HepG2 (cell line): Measurements from ENCODE around the gene TTPAL. TPM values are rescaled to one million over a fixed set of nuclear protein-coding genes. Genes with fewer than 3 reads are reported as not detected.

Source experiments
- ATAC-seq: fragments of 200-7000 bp; cut with Tn5 transposase; 3 replicates; pipeline ENCODE4 v1.9.1; 2020; ENCODE audit warnings: mild to moderate bottlenecking, moderate library complexity
- BruUV-seq: library from RNA; stranded (reverse); fragments of 400-500 nt; replicated peaks from 2 replicates; lab custom pipeline; 2021; lab: Mats Ljungman, UMichigan
- CTCF ChIA-PET: fragments of 300-600 bp; formaldehyde crosslinking; extraction: SDS; loops from one replicate; lab custom pipeline; 2021; ENCODE audit warnings: low total read pairs, inconsistent platforms, low intra/inter-chr PET ratio; lab: Yijun Ruan, JAX
- POLR2A ChIA-PET: fragments of 350-600 bp; sonication (Branson Sonifier 250); formaldehyde crosslinking; loops from one replicate; lab custom pipeline; 2020; ENCODE audit warnings: antibody characterized with exemption, inconsistent platforms; lab: Yijun Ruan, JAX
- DNase-seq: peaks from one replicate; pipeline ENCODE4 v3.0.0-alpha.2; 2015; ENCODE audit warnings: low spot score
- FAIRE-seq: peaks from 3 replicates; lab custom pipeline; 2011; peaks lifted over from hg19 to GRCh38; lab: Jason Lieb, UNC
- H2AFZ ChIP-seq: one replicate; pipeline ENCODE4 v1.6.1; 2011; ENCODE audit warnings: low read length, inconsistent platforms
- H3K27ac ChIP-seq: fragments of 300-600 bp; 3 replicates; pipeline ENCODE4 v1.8.0; 2011; ENCODE audit warnings: mixed run types, mild to moderate bottlenecking, mixed read lengths, low read length, inconsistent platforms; ENCODE audit not compliant: insufficient read depth; ENCODE audit errors: extremely low read length
- H3K27me3 ChIP-seq, 2 experiments: fragments of 200-600 bp in 1 of 2; 2 replicates in 1 of 2; 3 replicates in 1 of 2; pipeline versions ENCODE4 v1.6.0 to v1.8.0; 2011; ENCODE audit warnings: low read length in 2 of 2, mild to moderate bottlenecking in 2 of 2, moderate library complexity in 2 of 2, inconsistent platforms in 1 of 2; ENCODE audit not compliant: insufficient read depth in 2 of 2, control insufficient read depth in 1 of 2
- H3K36me3 ChIP-seq, 2 experiments: fragments of 200-600 bp in 1 of 2; replicated peaks in 1 of 2; 2 replicates in 1 of 2; 3 replicates in 1 of 2; pipeline versions ENCODE4 v1.5.1 to v1.8.0; 2011; ENCODE audit warnings: low read length in 2 of 2, inconsistent platforms in 1 of 2; ENCODE audit not compliant: insufficient read depth in 2 of 2, control insufficient read depth in 1 of 2
- H3K4me1 ChIP-seq: 2 replicates; pipeline ENCODE4 v1.5.1; 2012; ENCODE audit warnings: low read length, inconsistent platforms; ENCODE audit not compliant: insufficient read depth
- H3K4me2 ChIP-seq: 2 replicates; pipeline ENCODE4 v1.6.0; 2011; ENCODE audit warnings: low read depth, low read length, inconsistent platforms
- H3K4me3 ChIP-seq, 3 experiments: fragments of 200-600 bp in 1 of 3; sonication (generic), shearing (Covaris generic) in 1 of 3; replicated peaks in 1 of 3; 2 replicates each; pipeline ENCODE4 v1.5.1; 2011 to 2016; ENCODE audit warnings: low read length in 3 of 3, inconsistent platforms in 2 of 3, low read depth in 2 of 3, mild to moderate bottlenecking in 2 of 3, control low read depth in 1 of 3, mixed read lengths in 1 of 3; ENCODE audit not compliant: insufficient read depth in 1 of 3
- H3K79me2 ChIP-seq: one replicate; pipeline ENCODE4 v1.6.1; 2011; ENCODE audit warnings: low read length, inconsistent platforms; ENCODE audit not compliant: insufficient read depth
- H3K9ac ChIP-seq: 2 replicates; pipeline ENCODE4 v1.6.0; 2011; ENCODE audit warnings: mild to moderate bottlenecking, low read depth, low read length, inconsistent platforms; ENCODE audit not compliant: insufficient read depth
- H3K9me3 ChIP-seq: 2 replicates; pipeline ENCODE4 v1.5.1; 2012; ENCODE audit warnings: mild to moderate bottlenecking, low read length
- H4K20me1 ChIP-seq: 2 replicates; pipeline ENCODE4 v1.6.0; 2011; ENCODE audit warnings: inconsistent platforms, mild to moderate bottlenecking, low read length, moderate library complexity; ENCODE audit not compliant: insufficient read depth
- ASH2L ChIP-seq: fragments of 300-600, 200-600 bp; sonication (generic); IDR thresholded peaks from 2 replicates; pipeline ENCODE4 v1.7.0; 2017; ENCODE audit warnings: low read depth, mild to moderate bottlenecking, moderate library complexity, mixed read lengths, low read length; ENCODE audit not compliant: insufficient read length
- DR1 ChIP-seq: sonication (generic); formaldehyde crosslinking; IDR thresholded peaks from 2 replicates; pipeline ENCODE4 v1.8.0; 2021; ENCODE audit warnings: mild to moderate bottlenecking, missing genetic modification reagents, inconsistent platforms
- EEA1 ChIP-seq: sonication (generic); formaldehyde crosslinking; IDR thresholded peaks from 2 replicates; pipeline ENCODE4 v1.5.1; 2020; ENCODE audit warnings: mild to moderate bottlenecking, missing genetic modification reagents, borderline replicate concordance
- ETV5 ChIP-seq: IDR thresholded peaks from 2 replicates; pipeline ENCODE4 v1.6.1; 2018; ENCODE audit warnings: missing biosample characterization, missing genetic modification reagents, inconsistent platforms, borderline replicate concordance
- FOSL1 ChIP-seq: sonication (generic); formaldehyde crosslinking; IDR thresholded peaks from 2 replicates; pipeline ENCODE4 v1.9.0; 2021; ENCODE audit warnings: missing genetic modification reagents, borderline replicate concordance
- GPBP1L1 ChIP-seq: sonication (generic); formaldehyde crosslinking; IDR thresholded peaks from 2 replicates; pipeline ENCODE4 v1.5.0; 2020; ENCODE audit warnings: mild to moderate bottlenecking, missing genetic modification reagents
- HMG20B ChIP-seq: conservative IDR thresholded peaks from 2 replicates; pipeline ENCODE4 v1.6.1; 2016; ENCODE audit warnings: missing genetic modification reagents, missing compliant biosample characterization
- KMT2A ChIP-seq: sonication (generic); formaldehyde crosslinking; IDR thresholded peaks from 2 replicates; pipeline ENCODE4 v1.4.0; 2020; ENCODE audit warnings: missing genetic modification reagents
- PHF8 ChIP-seq: sonication (generic); formaldehyde crosslinking; IDR thresholded peaks from 2 replicates; pipeline ENCODE4 v1.5.0; 2020; ENCODE audit warnings: missing genetic modification reagents
- PTBP1 ChIP-seq: fragments of 200-400 bp; formaldehyde crosslinking; IDR thresholded peaks from 2 replicates; pipeline ENCODE4 v1.6.1; 2018; ENCODE audit warnings: low read length, low read depth; ENCODE audit not compliant: poor library complexity, severe bottlenecking
- SIX4 ChIP-seq: sonication (generic); formaldehyde crosslinking; IDR thresholded peaks from 2 replicates; pipeline ENCODE4 v1.4.0; 2020; ENCODE audit warnings: missing genetic modification reagents
- TEAD2 ChIP-seq: sonication (generic); formaldehyde crosslinking; IDR thresholded peaks from 2 replicates; pipeline ENCODE4 v1.9.0; 2021; ENCODE audit warnings: missing genetic modification reagents
- TRIM22 ChIP-seq: fragments of 450-650 bp; IDR thresholded peaks from 2 replicates; pipeline ENCODE4 v1.6.1; 2017
- ZBTB43 ChIP-seq: sonication (generic); formaldehyde crosslinking; conservative IDR thresholded peaks from 2 replicates; pipeline ENCODE4 v1.4.0; 2020; ENCODE audit warnings: missing genetic modification reagents
- ZFP82 ChIP-seq: sonication (generic); formaldehyde crosslinking; IDR thresholded peaks from 2 replicates; pipeline ENCODE4 v1.5.1; 2020; ENCODE audit warnings: mild to moderate bottlenecking, missing genetic modification reagents, borderline replicate concordance
- ZNF124 ChIP-seq: sonication (generic); formaldehyde crosslinking; IDR thresholded peaks from 2 replicates; pipeline ENCODE4 v1.4.0; 2020; ENCODE audit warnings: missing genetic modification reagents
- ZNF274 ChIP-seq: sonication (generic); formaldehyde crosslinking; IDR thresholded peaks from 2 replicates; pipeline ENCODE4 v1.5.1; 2020; ENCODE audit warnings: mild to moderate bottlenecking, missing genetic modification reagents
- ZNF326 ChIP-seq: sonication (generic); formaldehyde crosslinking; IDR thresholded peaks from 2 replicates; pipeline ENCODE4 v1.4.0; 2020; ENCODE audit warnings: missing genetic modification reagents, borderline replicate concordance
- ZNF468 ChIP-seq: sonication (generic); formaldehyde crosslinking; IDR thresholded peaks from 2 replicates; pipeline ENCODE4 v1.8.0; 2022; ENCODE audit warnings: mild to moderate bottlenecking, moderate library complexity, missing genetic modification reagents
- ZNF616 ChIP-seq: sonication (generic); formaldehyde crosslinking; IDR thresholded peaks from 2 replicates; pipeline ENCODE4 v1.5.0; 2020; ENCODE audit warnings: low read depth, mild to moderate bottlenecking, missing genetic modification reagents
- ZNF678 ChIP-seq: sonication (generic); formaldehyde crosslinking; IDR thresholded peaks from 2 replicates; pipeline ENCODE4 v1.4.0; 2020; ENCODE audit warnings: mild to moderate bottlenecking, missing genetic modification reagents
- ZNF768 ChIP-seq: sonication (generic); formaldehyde crosslinking; IDR thresholded peaks from 2 replicates; pipeline ENCODE4 v1.4.0; 2020; ENCODE audit warnings: missing genetic modification reagents
- ZNF816 ChIP-seq: sonication (generic); formaldehyde crosslinking; IDR thresholded peaks from 2 replicates; pipeline ENCODE4 v1.8.0; 2022; ENCODE audit warnings: missing genetic modification reagents, mild to moderate bottlenecking, borderline replicate concordance
- ZNF83 ChIP-seq: sonication (generic); formaldehyde crosslinking; IDR thresholded peaks from 2 replicates; pipeline ENCODE4 v1.4.0; 2020; ENCODE audit warnings: missing genetic modification reagents, mild to moderate bottlenecking, borderline replicate concordance
- WGBS: methylation state at CpG from one replicate; pipeline ENCODE4 v1.1.6; 2017; ENCODE audit warnings: low lambda C conversion rate; 5-methylcytosine and 5-hydroxymethylcytosine counted together
- in situ Hi-C: cut with HindIII; loops from 2 replicates; pipeline ENCODE4 v1.10.0; 2017; ENCODE audit warnings: low pct_unique_long_range_greater_than_20kb; ENCODE audit not compliant: extremely low pct_ligation_motif_present
- intact Hi-C: fragments of 100-400 bp; cut with micrococcal nuclease; formaldehyde crosslinking; loops from one replicate; pipeline ENCODE4 v1.10.0; 2022; ENCODE audit not compliant: unreplicated experiment
- polyA plus RNA-seq, 8 experiments: library from polyadenylated mRNA; depleted of rRNA in 3 of 8; stranded (reverse) in 7 of 8; unstranded in 1 of 8; fragments of >200 nt; fragmentation: Illumina TruSeq in 4 of 8; extraction: Trizol in 4 of 8; gene quantifications; 2 replicates each; pipeline versions ENCODE4 v1.2.1 to v1.2.3, GENCODE V29; 2011 to 2016; ENCODE audit warnings: low read depth in 4 of 8, missing spikeins in 1 of 8, mixed read lengths in 1 of 8; ENCODE audit not compliant: insufficient read depth in 1 of 8
- total RNA-seq, 5 experiments: library from RNA; depleted of rRNA; stranded (reverse); fragments of >200 nt; fragmentation: Illumina TruSeq; extraction: Trizol; gene quantifications; 2 replicates each; pipeline ENCODE4 v1.2.3, GENCODE V29; 2016; ENCODE audit warnings: low read depth in 1 of 5

Gene TTPAL
- total and polyA plus RNA-seq, 2 of the 13 experiments (the other 11 are each of a cell fraction or from before 2014, with no cell fraction given): 4.3 to 18.8 TPM

GRCh38 chr20:44436393-44436792, 39.3 kb upstream of the TTPAL start:
- FAIRE-seq (no peak), DNase-seq (no peak), ATAC-seq (no peak)
- H3K4me2 ChIP-seq: no peak overlapping the region
- peaks cover 87% of the 10 kb centered on the region for H3K4me1 ChIP-seq
- 82% methylated on average over 12 of the region's 12 CpGs for WGBS
- H3K4me3 ChIP-seq: no peak overlapping the region
- ChIA-PET CTCF (no interaction called here), POLR2A (interaction anchor here (0.7 to 4.9 kb wide), 6 partner anchors 19 to 44 kb away, joined by 3 to 107 read pairs (median 16); no protein-coding TSS in a partner anchor)
- H3K79me2 ChIP-seq: no peaks in the 10 kb centered on the region
- H2AFZ ChIP-seq: no peak overlapping the region
- BruUV-seq: no TSS peak
- intact Hi-C loops: no loop called here
- no peaks in the 10 kb centered on the region for H3K9me3 ChIP-seq
- H3K27ac ChIP-seq: peak overlapping the region; percentile 0
- H4K20me1 ChIP-seq: no peaks in the 10 kb centered on the region
- H3K36me3 ChIP-seq: no peaks in the 10 kb centered on the region; a peak in 1 of 5 replicates
- in situ Hi-C loops: no loop called here
- H3K27me3 ChIP-seq: no peaks in the 10 kb centered on the region
- H3K9ac ChIP-seq: no peak overlapping the region
- TF ChIP-seq ZNF816 (CRISPR knock-in tag): no peak
- TF ChIP-seq DR1 (CRISPR knock-in tag): no peak
- TF ChIP-seq ZNF678 (CRISPR knock-in tag): no peak
- TF ChIP-seq ZNF326: no peak
- TF ChIP-seq PHF8 (CRISPR knock-in tag): 0 out of 2 replicates have a peak, but pooled peaks have one; percentile 5
- no peak for TF ChIP-seq ASH2L
- no peak for TF ChIP-seq FOSL1 (CRISPR knock-in tag)
- 0 out of 2 replicates have a peak, but pooled peaks have one; percentile 29 for TF ChIP-seq ZNF274
- TF ChIP-seq ZNF768 (CRISPR knock-in tag): no peak
- no peak for TF ChIP-seq ETV5
- 0 out of 2 replicates have a peak, but pooled peaks have one; percentile 29 for TF ChIP-seq ZNF468 (CRISPR knock-in tag)
- TF ChIP-seq ZNF83 (CRISPR knock-in tag): no peak
- TF ChIP-seq ZNF124 (CRISPR knock-in tag): no peak
- no peak for TF ChIP-seq ZBTB43 (CRISPR knock-in tag)
- no peak for TF ChIP-seq GPBP1L1 (CRISPR knock-in tag)
- no peak for TF ChIP-seq ZFP82 (CRISPR knock-in tag)
- no peak for TF ChIP-seq EEA1 (CRISPR knock-in tag)
- TF ChIP-seq TRIM22: no peak
- no peak for TF ChIP-seq KMT2A (CRISPR knock-in tag)
- TF ChIP-seq PTBP1: no peak
- TF ChIP-seq SIX4 (CRISPR knock-in tag): no peak
- TF ChIP-seq ZNF616 (CRISPR knock-in tag): no peak
- no peak for TF ChIP-seq HMG20B (CRISPR knock-in tag)
- TF ChIP-seq TEAD2 (CRISPR knock-in tag): no peak
